HG02938 (cell line): ENCODE results near the gene ASB2.

Experiments
- ATAC-seq: cut with Tn5 transposase; IDR thresholded peaks from one replicate; pipeline ENCODE4 v1.9.1; 2021; ENCODE audit warnings: mild to moderate bottlenecking, moderate library complexity; ENCODE audit not compliant: unreplicated experiment

The ASB2 gene

DNA sequence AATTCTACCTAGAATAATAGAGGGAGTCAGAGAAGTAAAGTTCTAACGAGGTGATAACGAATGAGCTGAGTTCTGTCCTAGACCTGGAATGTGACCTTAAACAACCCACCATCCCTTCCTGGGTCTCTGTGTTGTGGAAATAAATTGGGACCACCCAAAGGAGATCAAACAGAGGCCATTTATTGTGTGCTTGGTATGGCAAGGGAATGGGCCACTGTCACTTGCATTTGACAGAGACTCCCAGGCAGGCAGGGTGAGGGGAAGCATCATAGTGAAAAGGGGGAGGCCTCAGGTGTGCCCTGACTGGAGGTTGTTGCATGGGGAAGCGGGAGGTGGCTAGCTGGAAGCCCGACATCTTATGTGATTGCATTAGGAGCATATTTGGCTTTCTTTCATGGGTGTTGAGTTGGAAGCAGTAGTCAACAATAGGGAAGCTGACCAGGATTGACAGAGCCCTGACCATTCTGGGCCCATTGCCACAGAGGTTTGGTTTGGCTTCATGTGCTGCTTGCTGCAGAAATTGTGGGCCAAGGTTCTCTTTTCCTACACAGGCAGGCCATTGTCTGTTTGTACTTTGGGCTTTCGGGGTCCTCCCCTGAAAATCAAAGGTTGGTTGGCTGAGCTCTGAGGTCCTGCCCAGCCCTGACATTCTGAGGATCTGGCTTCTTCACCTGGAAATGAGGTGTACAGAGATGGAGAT, 66.8 kb downstream of the ASB2 start:
- ATAC-seq: no peak

DNA sequence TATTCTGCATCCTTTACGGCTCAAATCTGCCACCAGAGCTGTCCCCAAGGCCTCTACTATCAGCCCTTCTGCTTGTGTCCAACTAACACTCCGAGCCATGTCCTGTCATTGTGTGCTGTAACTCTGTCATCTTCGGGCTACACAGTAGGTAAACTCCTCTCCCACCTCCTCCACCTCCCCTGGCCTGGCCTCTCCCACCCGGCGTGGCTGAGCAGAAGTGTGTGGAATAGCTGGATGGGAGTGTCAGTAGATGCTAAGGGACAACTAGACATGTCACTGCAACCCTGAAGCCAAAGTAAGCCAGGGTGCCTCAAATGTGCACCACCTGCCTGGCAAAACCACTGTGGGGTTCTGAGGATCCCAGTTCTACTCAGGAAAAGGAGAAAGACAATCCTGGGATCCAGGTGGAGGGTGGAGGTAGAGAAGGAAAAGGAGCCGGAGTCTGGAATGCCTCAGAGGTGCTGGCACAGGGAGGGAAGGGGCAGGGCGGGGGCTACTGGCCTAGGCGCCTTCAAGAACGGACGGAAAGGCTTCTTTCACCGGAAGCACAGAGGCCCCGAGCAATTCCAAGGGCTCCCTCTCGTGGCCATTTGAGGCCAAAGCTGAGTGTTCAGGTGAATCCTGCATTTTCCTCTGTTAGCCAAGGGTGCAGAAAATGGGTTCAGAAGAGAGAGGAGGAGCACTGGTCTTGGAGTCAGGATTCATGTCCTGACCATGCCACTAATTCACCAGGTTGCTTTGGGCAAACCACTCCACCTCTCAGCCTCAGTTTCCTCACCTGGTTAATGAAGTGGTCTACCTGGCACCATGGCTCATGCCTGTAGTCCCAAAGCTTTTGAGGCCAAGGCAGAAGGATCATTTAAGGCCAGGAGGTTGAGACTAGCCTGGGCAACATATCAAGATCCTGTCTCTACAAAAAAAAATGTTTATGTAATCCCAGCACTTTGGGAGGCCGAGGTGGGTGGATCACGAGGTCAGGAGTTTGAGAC, 69.7 kb downstream of the ASB2 start:
- ATAC-seq: peak; percentile 58

DNA sequence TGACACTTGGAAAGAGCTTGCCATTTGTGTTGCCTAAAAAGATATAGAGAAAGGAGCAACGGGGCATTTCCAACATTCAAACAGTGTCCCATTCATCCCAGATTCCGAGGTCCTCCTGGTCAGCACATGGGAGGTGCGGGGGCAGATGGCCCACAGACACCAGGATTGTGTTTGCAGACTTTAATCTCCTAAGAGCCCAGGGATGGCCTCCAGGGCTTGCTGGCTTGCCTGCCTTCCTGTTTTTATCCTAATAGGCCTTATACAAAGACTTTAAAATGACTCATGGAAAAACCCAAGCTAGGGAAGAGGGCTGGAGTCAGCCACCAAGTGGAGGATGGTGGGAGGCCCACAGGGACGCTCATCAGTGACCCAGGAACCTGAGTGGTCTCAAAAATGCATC, 70.7 kb downstream of the ASB2 start:
- no peak for ATAC-seq

DNA sequence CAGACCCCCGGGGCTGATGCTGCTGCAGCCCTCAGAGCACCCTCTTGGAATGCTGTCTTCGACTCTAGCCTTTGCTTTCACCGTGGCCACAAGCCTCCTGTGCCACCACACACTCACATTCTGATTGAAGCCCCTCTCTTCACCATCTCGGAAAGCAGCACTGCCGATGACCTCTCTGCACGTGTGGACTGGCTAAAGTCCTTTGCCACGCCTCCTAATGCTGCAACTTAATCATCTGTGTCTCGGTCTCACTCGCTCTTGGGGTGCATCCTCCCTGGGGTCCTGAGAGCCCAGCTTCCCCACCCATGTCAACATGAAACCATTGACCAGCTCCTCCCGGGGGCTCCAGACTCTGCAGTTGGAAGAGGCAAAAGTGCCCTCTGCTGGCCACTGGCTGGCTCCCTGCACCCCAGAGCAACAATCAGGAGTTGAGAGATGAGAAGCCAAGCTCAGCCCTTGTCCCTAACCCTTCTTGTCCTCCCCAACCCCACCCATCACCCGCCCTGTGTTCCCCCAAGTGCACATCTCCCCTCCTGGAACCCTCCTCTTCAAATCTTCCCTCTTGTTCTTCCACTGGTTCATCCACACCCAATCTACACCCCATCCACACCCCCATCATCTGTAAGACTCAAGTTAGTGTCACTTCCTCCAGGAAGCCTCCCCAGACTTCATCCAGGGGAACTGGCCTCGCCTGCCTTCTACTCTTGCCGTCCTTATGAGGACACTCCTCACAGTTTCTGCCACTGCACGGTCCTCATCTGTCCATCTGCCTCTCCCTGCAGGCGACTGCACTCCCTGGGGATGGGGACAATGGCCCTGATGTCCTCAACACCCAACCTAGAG, 72.8 kb downstream of the ASB2 start:
- ATAC-seq: no peak

DNA sequence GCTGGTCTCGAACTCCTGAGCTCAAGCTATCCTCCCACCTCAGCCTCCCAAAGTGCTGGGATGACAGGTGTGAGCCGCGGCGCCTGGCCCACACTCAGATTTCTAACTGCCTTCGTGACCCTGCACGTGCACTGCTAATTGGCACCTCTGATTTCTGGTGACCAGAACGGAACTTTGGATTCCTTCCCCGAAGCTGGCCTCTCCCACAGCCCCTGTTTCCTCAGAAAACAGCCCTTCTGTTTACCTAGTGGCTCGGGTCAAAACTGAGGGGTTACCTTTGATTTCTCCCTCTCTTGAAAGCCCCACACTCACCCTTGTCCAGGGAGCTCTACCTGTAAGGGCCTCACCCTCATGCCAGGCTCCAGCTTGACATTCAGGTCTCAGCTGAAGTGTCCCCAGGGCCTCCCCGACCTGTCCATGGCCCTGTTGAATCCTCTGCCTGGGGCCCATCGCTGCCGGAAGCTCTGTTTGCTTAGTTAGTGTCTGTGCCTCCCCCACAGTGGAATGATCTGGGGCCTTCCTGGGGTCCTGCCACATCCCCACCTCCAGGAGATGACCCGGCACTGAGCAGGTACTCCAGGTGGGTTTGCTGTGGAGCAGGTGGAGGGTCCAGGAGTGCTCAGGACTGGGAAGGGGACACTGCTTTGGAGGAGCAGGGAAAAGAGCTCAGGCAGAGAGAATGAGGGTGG, 73.6 kb downstream of the ASB2 start:
- no peak for ATAC-seq

DNA sequence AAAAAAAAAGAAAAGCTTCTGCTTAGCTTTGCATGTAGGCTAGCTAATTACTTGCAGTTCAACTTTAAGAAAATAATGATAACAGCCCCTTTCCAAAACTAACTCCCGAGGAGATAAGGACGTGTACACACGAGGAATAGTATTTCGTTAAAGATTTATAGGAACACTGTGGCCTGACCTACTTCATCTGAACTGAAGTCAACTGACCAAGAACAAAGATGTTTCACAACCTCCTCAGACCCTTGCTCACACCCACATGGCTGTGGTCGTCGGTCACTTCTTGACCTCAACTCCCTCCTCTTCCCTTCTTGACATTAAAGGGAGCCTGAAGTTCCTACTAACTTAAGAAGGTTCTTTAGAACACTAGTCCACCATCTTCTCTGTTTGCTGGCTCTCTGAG, 74.6 kb downstream of the ASB2 start:
- ATAC-seq: no peak

DNA sequence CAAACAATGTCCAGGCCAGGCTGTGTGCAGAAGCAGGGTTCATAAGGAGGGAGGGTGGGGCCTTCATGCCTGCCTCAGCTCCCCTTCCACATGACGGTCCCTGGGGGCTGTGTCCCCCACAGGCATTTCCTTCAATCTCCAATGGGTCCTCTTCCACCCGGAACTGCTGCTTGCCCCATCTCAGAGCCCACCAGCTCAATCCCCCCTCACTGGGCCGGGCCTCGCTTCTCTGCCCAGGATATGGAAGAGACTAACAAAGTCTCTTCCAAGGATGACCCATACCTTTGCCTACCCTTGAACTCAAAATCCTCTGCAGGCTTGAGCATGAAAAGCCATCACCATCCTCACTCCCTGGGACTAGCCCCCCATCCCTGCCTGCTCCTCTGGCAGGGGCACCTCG, 77.6 kb downstream of the ASB2 start:
- no peak for ATAC-seq

DNA sequence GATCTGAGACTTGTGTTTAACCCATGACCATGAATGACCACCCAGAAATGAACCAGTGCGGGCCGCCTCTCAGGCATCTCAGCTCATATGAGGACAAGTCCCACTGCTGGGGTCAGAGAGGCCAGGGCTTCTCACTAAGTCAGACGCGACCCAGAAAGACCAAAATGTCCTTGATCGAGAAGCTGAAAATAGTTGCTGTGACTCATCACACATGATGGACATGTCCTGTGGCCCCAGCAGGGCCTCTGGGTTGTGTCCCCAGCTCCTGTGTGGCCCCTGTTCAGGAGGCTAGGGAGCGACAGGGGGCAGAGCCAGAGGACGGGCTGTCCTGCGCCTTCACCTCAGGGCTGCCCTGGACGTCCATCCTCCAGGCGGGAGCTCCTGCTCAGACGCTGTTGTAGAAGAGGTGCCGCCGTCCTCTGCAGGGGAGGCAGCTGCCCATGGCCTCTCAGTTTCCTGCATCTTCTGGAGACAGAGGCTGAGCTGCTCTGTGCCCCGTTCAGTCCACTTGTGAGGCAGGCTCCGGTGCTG, 78.2 kb downstream of the ASB2 start:
- no peak for ATAC-seq

DNA sequence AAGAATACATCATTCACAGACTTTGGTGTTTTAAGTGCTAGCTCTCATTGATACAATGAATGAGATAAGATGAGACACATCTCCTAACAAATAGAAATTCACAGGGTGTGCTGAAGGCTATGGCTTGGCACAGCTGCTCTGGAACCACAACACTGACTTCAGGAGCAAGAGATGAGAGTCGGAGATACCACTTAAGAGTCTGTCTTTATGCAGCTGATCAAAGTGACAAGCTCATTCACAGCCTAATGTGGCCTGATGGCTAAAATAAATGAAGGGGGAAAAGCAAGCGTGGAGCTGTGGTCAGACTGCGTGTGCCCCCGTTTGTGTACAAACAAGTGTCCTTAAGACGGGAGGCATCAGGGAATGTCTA, 78.9 kb downstream of the ASB2 start:
- ATAC-seq: no peak

DNA sequence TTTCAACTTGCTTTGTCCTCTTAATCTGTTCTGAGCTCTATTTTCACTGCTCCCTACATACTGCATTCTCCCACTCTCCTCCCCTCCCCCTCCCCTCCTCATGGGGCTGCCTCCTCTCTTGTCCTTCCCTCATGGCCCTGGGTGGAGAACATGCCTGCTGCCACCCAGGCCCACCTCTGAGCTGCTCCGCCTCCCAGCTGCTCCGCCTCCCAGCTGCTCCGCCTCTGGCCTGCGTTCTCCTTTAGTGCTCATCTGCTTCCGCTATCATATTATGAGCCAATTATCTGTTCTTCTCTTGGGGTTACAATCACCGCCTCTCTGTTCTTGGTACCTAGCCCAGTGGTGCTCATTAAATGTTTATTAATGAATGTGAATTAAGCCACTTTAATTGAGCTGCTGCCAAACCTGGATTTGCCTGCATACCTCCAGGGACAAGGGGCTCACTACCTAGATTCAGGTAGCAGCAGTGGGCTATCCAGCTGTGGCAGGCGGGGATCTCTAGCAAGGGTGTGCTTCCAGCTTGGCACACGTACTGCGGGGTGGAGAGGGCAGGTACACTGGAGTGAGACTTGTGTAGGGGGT, 81.3 kb downstream of the ASB2 start:
- ATAC-seq: no peak

DNA sequence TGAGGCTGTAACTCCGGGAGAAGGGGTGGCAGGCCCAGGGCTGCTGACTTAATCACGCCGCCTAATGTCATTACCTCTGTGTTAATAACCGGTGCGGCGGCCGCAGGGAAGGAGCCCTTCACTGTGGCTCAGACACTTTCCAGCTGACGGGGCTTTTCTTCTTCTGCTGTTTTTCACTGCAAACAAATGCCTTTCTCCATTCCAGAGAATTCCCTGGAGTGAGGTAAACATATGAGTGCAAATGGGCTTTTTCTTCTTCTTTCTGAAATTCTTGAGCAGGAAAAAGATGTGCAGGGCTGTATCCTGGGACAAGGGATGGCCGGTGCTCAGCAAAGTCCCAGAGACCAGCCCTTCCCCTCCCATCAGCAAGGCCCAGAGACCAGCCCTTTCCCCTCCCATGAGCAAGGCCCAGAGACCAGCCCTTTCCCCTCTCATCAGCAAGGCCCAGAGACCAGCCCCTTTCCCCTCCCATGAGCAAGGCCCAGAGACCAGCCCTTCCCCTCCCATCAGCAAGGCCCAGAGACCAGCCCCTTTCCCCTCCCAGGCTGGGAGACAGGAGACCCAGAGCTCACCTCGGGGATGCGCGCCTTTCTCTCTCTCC, 82.6 kb downstream of the ASB2 start:
- no peak for ATAC-seq

DNA sequence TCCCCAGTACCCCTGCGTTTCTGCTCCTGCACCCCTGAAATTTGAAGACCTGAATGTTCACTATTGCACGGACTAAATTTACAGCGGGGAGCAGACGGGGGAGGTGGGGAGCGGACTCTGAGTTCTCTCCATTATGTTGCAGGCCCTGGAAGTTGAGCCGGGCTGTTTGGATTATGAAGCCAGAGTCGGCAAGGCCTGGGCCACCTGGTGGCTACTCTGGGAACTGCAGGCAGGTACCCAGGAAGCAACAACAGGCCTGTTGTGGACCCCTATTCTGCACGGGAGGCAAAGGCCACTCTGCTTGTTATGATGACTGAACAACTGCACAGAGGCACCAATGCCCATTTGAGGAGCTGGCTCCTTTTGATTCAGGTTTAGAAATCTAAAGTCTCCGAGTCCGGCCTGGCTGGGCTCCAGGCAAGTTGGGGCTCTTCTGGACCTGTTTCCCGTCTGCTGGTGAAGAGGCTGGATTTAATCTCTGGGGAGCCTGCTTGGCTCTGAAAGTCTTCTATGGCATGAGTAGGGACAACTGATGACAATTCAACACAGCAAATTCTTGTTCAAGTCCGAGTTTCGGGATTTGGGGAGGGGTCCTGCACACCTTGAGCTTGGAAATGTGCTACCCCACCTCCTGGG, 83.3 kb downstream of the ASB2 start:
- ATAC-seq: no peak

DNA sequence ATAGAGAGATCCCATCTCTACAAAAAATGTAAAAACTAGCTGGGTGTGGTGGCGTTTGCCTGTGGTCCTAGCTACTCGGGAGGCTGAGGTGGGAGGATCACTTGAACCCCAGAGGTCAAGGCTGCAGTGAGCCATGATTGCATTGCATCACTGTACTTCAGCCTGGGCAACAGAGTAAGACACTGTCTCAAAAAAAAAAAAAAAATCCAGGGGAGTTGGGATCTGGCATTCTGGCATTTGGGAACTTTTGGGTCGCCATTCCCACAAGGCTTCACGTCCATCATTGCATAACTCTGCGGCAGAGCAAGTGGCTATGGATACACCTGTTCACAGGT, 83.9 kb downstream of the ASB2 start:
- no peak for ATAC-seq

DNA sequence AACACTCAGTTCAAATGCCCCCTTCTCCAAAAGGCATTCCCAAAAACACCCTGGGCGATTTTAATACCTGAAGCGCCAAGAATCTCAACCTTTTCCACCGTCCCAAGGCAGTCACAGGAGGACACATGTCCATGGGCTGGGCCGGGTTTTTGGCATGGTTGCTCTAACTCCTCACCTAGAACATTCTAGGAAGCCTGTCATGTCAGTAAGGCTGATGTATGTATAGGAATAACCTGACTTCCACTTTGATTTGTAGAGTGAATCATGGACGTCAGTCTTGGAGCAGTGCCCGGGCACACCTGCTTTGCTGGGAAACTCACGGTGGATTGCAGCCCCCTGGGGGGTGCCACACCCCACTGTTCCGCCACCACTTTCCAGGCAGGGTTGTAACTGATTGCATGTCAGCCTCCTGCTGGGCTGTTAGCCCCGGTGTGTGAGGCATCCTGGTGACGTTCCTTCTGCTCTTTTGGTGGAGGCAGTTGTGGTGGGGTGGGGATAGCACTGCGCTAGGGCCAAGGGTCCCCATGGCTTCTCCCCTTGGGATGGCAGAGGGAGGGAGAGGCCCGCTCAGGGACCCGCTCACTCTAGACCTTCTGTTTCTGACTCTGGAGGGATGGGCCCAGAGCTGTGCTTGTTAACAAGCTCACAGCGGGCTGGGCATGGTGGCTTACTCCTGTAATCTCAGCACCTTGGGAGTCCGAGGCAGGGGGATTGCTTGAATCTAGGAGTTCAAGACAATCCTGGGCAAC, 84.4 kb downstream of the ASB2 start:
- ATAC-seq: no peak

DNA sequence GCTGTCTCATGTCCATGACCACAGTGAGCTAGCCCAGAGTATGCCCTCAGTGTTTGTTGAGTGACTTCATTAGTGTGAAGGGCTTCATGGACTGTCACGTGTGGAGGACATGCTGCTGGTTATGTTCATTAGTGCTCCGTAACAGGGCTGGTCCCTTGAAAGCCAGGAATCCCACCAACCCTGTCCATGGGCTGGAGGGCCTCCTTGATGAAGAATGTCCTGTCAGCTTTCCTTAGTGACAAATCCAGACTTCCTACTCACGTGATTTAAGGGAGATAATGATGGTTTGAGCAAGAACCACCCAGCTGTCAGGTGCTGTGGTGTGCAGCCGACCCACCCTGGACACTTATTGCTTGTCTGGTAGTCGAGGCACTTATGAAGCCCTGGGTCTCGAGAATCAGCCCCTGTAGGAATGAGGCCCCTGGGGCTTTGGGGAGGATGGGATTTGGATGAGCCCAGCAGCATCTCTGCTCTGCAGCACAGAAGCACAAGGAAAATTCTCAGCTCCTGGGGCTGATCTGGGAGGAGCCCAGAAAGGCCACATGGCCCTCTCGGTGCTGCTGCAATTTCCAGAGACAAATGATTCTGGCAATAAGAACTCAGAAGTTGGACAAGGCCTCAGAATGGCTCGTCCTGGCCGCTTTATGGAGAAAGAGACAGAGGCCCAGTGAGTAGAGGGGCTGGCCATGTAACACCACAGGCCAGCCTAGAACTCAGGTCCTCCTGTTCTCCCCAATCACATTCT, 86.5 kb downstream of the ASB2 start:
- no peak for ATAC-seq

DNA sequence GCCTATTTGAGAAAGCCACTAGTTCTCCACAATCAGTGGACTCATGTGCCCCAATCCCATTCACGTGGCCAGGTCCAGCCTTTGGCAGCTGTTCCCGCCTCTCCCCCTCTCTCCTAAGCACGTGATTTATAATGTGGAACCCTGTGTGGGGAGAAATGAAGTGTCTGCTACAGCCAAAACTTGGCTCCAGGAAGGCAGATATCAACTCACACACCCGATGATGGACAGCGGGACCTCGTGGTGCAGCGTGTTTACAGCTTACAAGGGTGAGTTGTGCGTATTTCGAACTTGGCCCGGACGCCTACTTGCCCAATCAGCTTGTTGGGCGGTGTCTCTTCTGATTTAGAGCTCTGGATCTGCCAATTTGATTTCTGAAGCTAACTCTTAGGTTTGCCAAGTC, 87.4 kb downstream of the ASB2 start:
- ATAC-seq: no peak

DNA sequence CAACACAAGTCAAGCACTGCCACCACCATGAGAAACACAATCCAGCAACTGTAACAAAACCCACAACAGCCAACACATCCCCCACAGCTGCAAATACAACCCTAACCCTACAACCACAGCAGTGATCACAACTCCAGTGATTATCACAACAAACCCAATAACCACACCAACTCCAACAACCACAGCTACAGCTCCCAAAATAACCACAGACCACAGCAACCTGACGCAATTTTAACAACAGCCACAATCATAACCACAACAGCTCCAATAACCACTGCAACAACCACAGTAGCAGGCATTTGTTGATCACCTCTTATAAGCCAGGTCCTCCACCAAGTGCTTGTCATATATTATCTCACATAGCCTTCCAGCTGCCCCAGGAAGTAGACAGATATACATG, 91.4 kb downstream of the ASB2 start:
- ATAC-seq: no peak
